ES-I3 (cell line): Measurements from ENCODE around the gene POLR1H.

Experiments used
- H3K36me3 ChIP-seq: 2 replicates; pipeline ENCODE4 v1.6.1; 2013; ENCODE audit warnings: mild to moderate bottlenecking, low read length, control low read depth, moderate library complexity; ENCODE audit not compliant: insufficient read depth
- H3K4me1 ChIP-seq: 2 replicates; pipeline ENCODE4 v1.6.1; 2013; ENCODE audit warnings: mild to moderate bottlenecking, control low read depth, low read length; ENCODE audit not compliant: insufficient read depth
- H3K9ac ChIP-seq: 2 replicates; pipeline ENCODE4 v1.6.1; 2013; ENCODE audit warnings: low read depth, mild to moderate bottlenecking, low read length, moderate library complexity
- H3K9me3 ChIP-seq: 2 replicates; pipeline ENCODE4 v1.6.1; 2013; ENCODE audit warnings: mild to moderate bottlenecking, low read length, moderate library complexity; ENCODE audit not compliant: control insufficient read depth, insufficient read depth

POLR1H gene

GRCh38 chr6:30113003-30113759 is 52.1 kb downstream of the POLR1H start, which contains the start of gene TRIM31:
Gene TRIM31, minus strand, starts transcription at chr6:30113090. Its CDS starts 285 bp downstream, at chr6:30112805.
- Histone ChIP-seq H3K4me1 (no peaks in the 10 kb centered on the region), H3K9ac (no peak within 1 kb of the TSS), H3K9me3 (no peaks in the 10 kb centered on the region), H3K36me3 (no peaks in the 10 kb centered on the region)

- H3K36me3 ChIP-seq, result no peaks in the 10 kb centered on the region
- no peaks in the 10 kb centered on the region for H3K4me1 ChIP-seq
- H3K9me3 ChIP-seq, result no peaks in the 10 kb centered on the region
- H3K9ac ChIP-seq, result no peak overlapping the region
Observed at GRCh38 chr6:30113841-30114240, 52.8 kb downstream of the POLR1H start.
